PC-3 (cell line): ENCODE results near the gene STAT3.

Experiments used
- CTCF ChIP-seq: fragments of 300-600 bp; sonication (generic); conservative IDR thresholded peaks from 2 replicates; pipeline ENCODE4 v1.5.1; 2017; ENCODE audit warnings: antibody characterized with exemption, low read depth, mild to moderate bottlenecking, low read length
- EZH2phosphoT487 ChIP-seq: fragments of 300-600 bp; sonication (generic); IDR thresholded peaks from 2 replicates; pipeline ENCODE4 v1.6.1; 2018; ENCODE audit warnings: mild to moderate bottlenecking, antibody characterized with exemption, low read length, borderline replicate concordance

DNA sequence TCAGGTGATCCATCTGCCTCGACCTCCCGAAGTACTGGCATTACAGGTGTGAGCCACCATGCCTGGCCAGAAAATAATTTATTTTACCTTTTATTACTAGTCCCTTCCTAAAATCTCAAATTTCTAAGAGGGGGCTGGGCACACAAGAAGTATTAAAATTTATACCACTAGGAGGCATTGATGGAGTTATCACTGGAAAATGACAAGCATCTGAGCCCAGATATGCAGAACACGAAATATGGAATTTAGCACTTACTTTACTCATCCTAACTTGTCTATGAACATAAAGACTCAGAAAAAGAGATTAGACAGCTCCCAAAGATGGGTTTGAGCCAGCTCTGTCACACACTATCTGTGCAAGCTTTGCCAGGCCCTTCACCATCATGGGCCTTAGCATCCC lies 53.6 kb downstream of the STAT3 start:
- TF ChIP-seq CTCF (no peak), EZH2phosphoT487 (no peak)
